ACHN (cell line): ENCODE measurements around the gene CASP8AP2.
"Not testable (repeated sequence)": the region's sequence is repeated elsewhere in the genome, so short reads cannot be mapped to it uniquely, and the experiment has no call there.

ENCODE experiments used
- DNase-seq: peaks from one replicate; pipeline ENCODE4 v3.0.0-alpha.2; 2015
- in situ Hi-C: cut with HindIII; loops from 2 replicates; pipeline ENCODE4 v1.10.0; 2017; ENCODE audit warnings: low sequenced_read_pairs, low pct_ligation_motif_present, low pct_unique_long_range_greater_than_20kb

CASP8AP2 gene

GRCh38 chr6:89829472-89830169 is at the start of gene CASP8AP2:
Gene CASP8AP2 (plus strand): TSS chr6:89829880.
- in situ Hi-C loops = no loop called here
- peak; percentile 97 for DNase-seq

- DNase-seq = no peak
- in situ Hi-C loops = no loop called here
Observed at GRCh38 chr6:89781070-89782034, 48.3 kb upstream of the CASP8AP2 start.

GRCh38 chr6:89782222-89782621 is 47.5 kb upstream of the CASP8AP2 start:
- no peak for DNase-seq
- in situ Hi-C loops = no loop called here

- DNase-seq = not testable (repeated sequence)
Observed at GRCh38 chr6:89783293-89783692, 46.4 kb upstream of the CASP8AP2 start.

GRCh38 chr6:89784838-89785237 is 44.8 kb upstream of the CASP8AP2 start:
- in situ Hi-C loops = no loop called here

More at GRCh38 chr6:89783293-89783692, 46.4 kb upstream of the CASP8AP2 start:
- in situ Hi-C loops = not testable (repeated sequence)

GRCh38 chr6:89786970-89787369 is 42.7 kb upstream of the CASP8AP2 start:
- in situ Hi-C loops = no loop called here
- no peak for DNase-seq

More at GRCh38 chr6:89784838-89785237, 44.8 kb upstream of the CASP8AP2 start:
- DNase-seq = no peak

- in situ Hi-C loops = no loop called here
- no peak for DNase-seq
Observed at GRCh38 chr6:89787660-89788328, 41.9 kb upstream of the CASP8AP2 start.

- in situ Hi-C loops = no loop called here
- DNase-seq = no peak
Observed at GRCh38 chr6:89789980-89790379, 39.7 kb upstream of the CASP8AP2 start.

GRCh38 chr6:89790403-89790802 is 39.3 kb upstream of the CASP8AP2 start:
- in situ Hi-C loops = no loop called here
- no peak for DNase-seq

- in situ Hi-C loops = no loop called here
- DNase-seq = peak; percentile 51
Observed at GRCh38 chr6:89792881-89793280, 36.8 kb upstream of the CASP8AP2 start.

- no peak for DNase-seq
- in situ Hi-C loops = no loop called here
Observed at GRCh38 chr6:89793586-89793985, 36.1 kb upstream of the CASP8AP2 start.

- in situ Hi-C loops = no loop called here
- no peak for DNase-seq
Observed at GRCh38 chr6:89794324-89794723, 35.4 kb upstream of the CASP8AP2 start.

- DNase-seq = no peak
- in situ Hi-C loops = no loop called here
Observed at GRCh38 chr6:89797317-89797716, 32.4 kb upstream of the CASP8AP2 start.

- no peak for DNase-seq
- in situ Hi-C loops = no loop called here
Observed at GRCh38 chr6:89799096-89799495, 30.6 kb upstream of the CASP8AP2 start.

- DNase-seq = no peak
- in situ Hi-C loops = no loop called here
Observed at GRCh38 chr6:89799756-89800155, 29.9 kb upstream of the CASP8AP2 start.

GRCh38 chr6:89803271-89803670 is 26.4 kb upstream of the CASP8AP2 start:
- in situ Hi-C loops = no loop called here
- DNase-seq = no peak

GRCh38 chr6:89805814-89806371 is 23.8 kb upstream of the CASP8AP2 start:
- in situ Hi-C loops = no loop called here
- DNase-seq = no peak

- DNase-seq = no peak
- in situ Hi-C loops = no loop called here
Observed at GRCh38 chr6:89807581-89807980, 22.1 kb upstream of the CASP8AP2 start.

- in situ Hi-C loops, DNase-seq: not testable (repeated sequence)
Observed at GRCh38 chr6:89813422-89813821, 16.3 kb upstream of the CASP8AP2 start.
